WTC11 (cell line): ENCODE results near the gene DRAXIN. TPM values are rescaled to one million over a fixed set of nuclear protein-coding genes. Genes with fewer than 3 reads are reported as not detected.

ENCODE experiments used
- ATAC-seq: fragments of 200-7000 bp; cut with Tn5 transposase; 2 replicates; pipeline ENCODE4 v1.10.0; 2021; ENCODE audit warnings: mild to moderate bottlenecking, moderate library complexity
- CTCF ChIA-PET: fragments of 300-600 bp; sonication (Branson Sonifier 250); formaldehyde crosslinking; loops from one replicate; lab custom pipeline; 2021; ENCODE audit warnings: antibody characterized with exemption; lab: Charles Lee
- POLR2A ChIA-PET: fragments of 350-600 bp; sonication (Branson Sonifier 250); formaldehyde crosslinking; loops from one replicate; lab custom pipeline; 2021; ENCODE audit warnings: antibody characterized with exemption; lab: Charles Lee
- DNase-seq: peaks from one replicate; pipeline ENCODE4 v3.0.0; 2021; ENCODE audit warnings: low spot score
- H3K27ac Mint-ChIP-seq: 2 replicates; pipeline ENCODE4 v1.8.0; 2021; ENCODE audit warnings: mixed read lengths
- H3K27me3 Mint-ChIP-seq: 2 replicates; pipeline ENCODE4 v1.8.0; 2021; ENCODE audit warnings: low read depth, mild to moderate bottlenecking, moderate library complexity, mixed read lengths
- H3K36me3 Mint-ChIP-seq: 2 replicates; pipeline ENCODE4 v1.8.0; 2021; ENCODE audit warnings: mixed read lengths
- H3K4me1 Mint-ChIP-seq: 2 replicates; pipeline ENCODE4 v1.8.0; 2022; ENCODE audit warnings: mixed read lengths
- H3K4me3 Mint-ChIP-seq: 2 replicates; pipeline ENCODE4 v1.8.0; 2021; ENCODE audit warnings: mild to moderate bottlenecking, moderate library complexity, mixed read lengths
- H3K9me3 Mint-ChIP-seq: 2 replicates; pipeline ENCODE4 v1.8.0; 2021; ENCODE audit warnings: mixed read lengths
- ARID4B ChIP-seq: sonication (generic); formaldehyde crosslinking; IDR thresholded peaks from 2 replicates; pipeline ENCODE4 v1.8.0; 2023; ENCODE audit warnings: missing genetic modification reagents, mild to moderate bottlenecking, borderline replicate concordance
- ATF6 ChIP-seq: sonication (generic); formaldehyde crosslinking; IDR thresholded peaks from 2 replicates; pipeline ENCODE4 v1.8.1; 2023; ENCODE audit warnings: mild to moderate bottlenecking, missing genetic modification reagents
- E2F5 ChIP-seq: sonication (generic); formaldehyde crosslinking; IDR thresholded peaks from 2 replicates; pipeline ENCODE4 v1.8.1; 2022; ENCODE audit warnings: mild to moderate bottlenecking, moderate library complexity, missing genetic modification reagents
- ERG ChIP-seq: fragments of 250-450 bp; sonication (Bioruptor Pico); IDR thresholded peaks from 2 replicates; pipeline ENCODE4 v1.8.0; 2021; ENCODE audit warnings: mild to moderate bottlenecking
- ESRRA ChIP-seq: sonication (generic); formaldehyde crosslinking; IDR thresholded peaks from 2 replicates; pipeline ENCODE4 v1.8.1; 2022; ENCODE audit warnings: mild to moderate bottlenecking, missing genetic modification reagents, borderline replicate concordance
- ETV6 ChIP-seq: sonication (generic); formaldehyde crosslinking; IDR thresholded peaks from 2 replicates; pipeline ENCODE4 v1.8.1; 2022; ENCODE audit warnings: mild to moderate bottlenecking, missing genetic modification reagents
- FOXP1 ChIP-seq: sonication (generic); formaldehyde crosslinking; IDR thresholded peaks from 2 replicates; pipeline ENCODE4 v1.8.0; 2022; ENCODE audit warnings: missing genetic modification reagents, mild to moderate bottlenecking, moderate library complexity, borderline replicate concordance
- FOXP4 ChIP-seq: sonication (generic); formaldehyde crosslinking; IDR thresholded peaks from 2 replicates; pipeline ENCODE4 v1.8.0; 2022; ENCODE audit warnings: mild to moderate bottlenecking, missing genetic modification reagents
- GABPB1 ChIP-seq: sonication (generic); formaldehyde crosslinking; IDR thresholded peaks from 2 replicates; pipeline ENCODE4 v1.8.1; 2023; ENCODE audit warnings: mild to moderate bottlenecking, missing genetic modification reagents
- NR3C1 ChIP-seq: sonication (generic); formaldehyde crosslinking; conservative IDR thresholded peaks from 2 replicates; pipeline ENCODE4 v1.8.1; 2023; ENCODE audit warnings: low read depth, mild to moderate bottlenecking, missing genetic modification reagents
- OVOL2 ChIP-seq: fragments of 250-450 bp; sonication (Bioruptor Pico); IDR thresholded peaks from 2 replicates; pipeline ENCODE4 v1.9.0; 2021; ENCODE audit warnings: mild to moderate bottlenecking, borderline replicate concordance
- PRDM15 ChIP-seq: sonication (generic); formaldehyde crosslinking; IDR thresholded peaks from 2 replicates; pipeline ENCODE4 v1.8.0; 2022; ENCODE audit warnings: missing genetic modification reagents
- SMAD4 ChIP-seq: sonication (generic); formaldehyde crosslinking; IDR thresholded peaks from 2 replicates; pipeline ENCODE4 v1.8.0; 2022; ENCODE audit warnings: mild to moderate bottlenecking, missing genetic modification reagents
- SP1 ChIP-seq: sonication (generic); formaldehyde crosslinking; conservative IDR thresholded peaks from 2 replicates; pipeline ENCODE4 v1.8.1; 2022; ENCODE audit warnings: missing genetic modification reagents
- ZMAT4 ChIP-seq: fragments of 250-450 bp; sonication (Bioruptor Pico); IDR thresholded peaks from 2 replicates; pipeline ENCODE4 v1.9.0; 2021; ENCODE audit warnings: mild to moderate bottlenecking
- ZNF232 ChIP-seq: sonication (generic); formaldehyde crosslinking; IDR thresholded peaks from 2 replicates; pipeline ENCODE4 v1.8.0; 2022; ENCODE audit warnings: mild to moderate bottlenecking, missing genetic modification reagents
- ZNF317 ChIP-seq: sonication (generic); formaldehyde crosslinking; IDR thresholded peaks from 2 replicates; pipeline ENCODE4 v1.8.1; 2023; ENCODE audit warnings: low read depth, mild to moderate bottlenecking, moderate library complexity, missing genetic modification reagents, borderline replicate concordance
- total RNA-seq: library from RNA; stranded (reverse); gene quantifications from 3 replicates; pipeline ENCODE4 v1.2.3, GENCODE V29; 2021

Gene DRAXIN
- total RNA-seq, 1 experiment from 2014 or later, result 12.0 TPM

GRCh38 chr1:11770011-11770410 lies 78.5 kb downstream of the DRAXIN start (continued):
- TF ChIP-seq ERG (CRISPR knock-in tag) (no peak), ESRRA (CRISPR knock-in tag) (no peak), PRDM15 (CRISPR knock-in tag) (no peak)

- CTCF ChIA-PET, result interaction anchor here (0.9 to 2.3 kb wide), 5 partner anchors 13 to 121 kb away, joined by 3 to 12 read pairs (median 5); partner anchors contain the start of gene FBXO6
- POLR2A ChIA-PET, result no interaction called here
- Mint-ChIP-seq H3K36me3 (no peaks in the 10 kb centered on the region), H3K27ac (peak overlapping the region; percentile 36; the same call in 1 of the 2 replicates), H3K4me3 (no peak overlapping the region), H3K27me3 (no peaks in the 10 kb centered on the region), H3K9me3 (no peaks in the 10 kb centered on the region), H3K4me1 (peaks cover 3% of the 10 kb centered on the region; the same call in 1 of the 2 replicates)
- ATAC-seq (no peak), DNase-seq (no peak)
- no peak for TF ChIP-seq ATF6
- TF ChIP-seq ZNF232, result no peak
- no peak for TF ChIP-seq ZNF317 (CRISPR knock-in tag)
- TF ChIP-seq ESRRA (CRISPR knock-in tag), result no peak
- no peak for TF ChIP-seq NR3C1 (CRISPR knock-in tag)
- TF ChIP-seq ETV6 (CRISPR knock-in tag), result no peak
- no peak for TF ChIP-seq SP1 (CRISPR knock-in tag)
- no peak for TF ChIP-seq SMAD4 (CRISPR knock-in tag)
- no peak for TF ChIP-seq ZMAT4
- no peak for TF ChIP-seq FOXP1
- TF ChIP-seq GABPB1 (CRISPR knock-in tag), result no peak
- TF ChIP-seq ERG (CRISPR knock-in tag), result no peak
- no peak for TF ChIP-seq ARID4B (CRISPR knock-in tag)
- TF ChIP-seq E2F5 (CRISPR knock-in tag), result no peak
- no peak for TF ChIP-seq OVOL2 (CRISPR knock-in tag)
- TF ChIP-seq FOXP4, result no peak
Measured at GRCh38 chr1:11771481-11772043, 80.1 kb downstream of the DRAXIN start.
